Stimulated activated CD4-positive, alpha-beta T cell treated with anti-CD3 and anti-CD28 coated beads, Interleukin-12 subunit alpha, Interleukin-12 subunit beta, amount 100 ng/mL, for 4 hours (primary cell): ENCODE data around the gene NAALAD2.
"Not testable (repeated sequence)": the region's sequence is repeated elsewhere in the genome, so short reads cannot be mapped to it uniquely, and the experiment has no call there.

Source experiments
- DNase-seq: peaks from one replicate; pipeline ENCODE4 v3.0.0-alpha.2; 2020

NAALAD2 gene

GRCh38 chr11:90134478-90135003 lies at the start of gene NAALAD2:
Gene NAALAD2 (plus strand): TSS chr11:90134663. CDS start chr11:90134759, 96 bp downstream.
- no peak for DNase-seq

- not testable (repeated sequence) for DNase-seq
Observed at GRCh38 chr11:90085650-90086049, 48.8 kb upstream of the NAALAD2 start, which contains the start of gene UBTFL1. Gene UBTFL1 (plus strand): TSS chr11:90085950. CDS start chr11:90085950, 0 bp downstream.

- DNase-seq, result not testable (repeated sequence)
Observed at GRCh38 chr11:90088731-90089130, 45.7 kb upstream of the NAALAD2 start.

GRCh38 chr11:90095230-90095924 lies 39.1 kb upstream of the NAALAD2 start:
- not testable (repeated sequence) for DNase-seq

- DNase-seq, result not testable (repeated sequence)
Observed at GRCh38 chr11:90098261-90098660, 36.2 kb upstream of the NAALAD2 start.

GRCh38 chr11:90100431-90100830 lies 34.0 kb upstream of the NAALAD2 start:
- DNase-seq, result no peak

- no peak for DNase-seq
Observed at GRCh38 chr11:90113541-90113940, 20.9 kb upstream of the NAALAD2 start.

GRCh38 chr11:90120191-90120590 lies 14.3 kb upstream of the NAALAD2 start:
- DNase-seq, result no peak

GRCh38 chr11:90124371-90124770 lies 10.1 kb upstream of the NAALAD2 start:
- no peak for DNase-seq

- no peak for DNase-seq
Observed at GRCh38 chr11:90124946-90125345, 9.5 kb upstream of the NAALAD2 start.

GRCh38 chr11:90133560-90134477 lies 644 bp upstream of the NAALAD2 start:
- no peak for DNase-seq

- no peak for DNase-seq
Observed at GRCh38 chr11:90135016-90135415, 553 bp downstream of the NAALAD2 start.

GRCh38 chr11:90148900-90149299 lies 14.4 kb downstream of the NAALAD2 start:
- no peak for DNase-seq

GRCh38 chr11:90166982-90167573 lies 32.6 kb downstream of the NAALAD2 start:
- not testable (repeated sequence) for DNase-seq

- not testable (repeated sequence) for DNase-seq
Observed at GRCh38 chr11:90167704-90168103, 33.2 kb downstream of the NAALAD2 start.

GRCh38 chr11:90168571-90168970 lies 34.1 kb downstream of the NAALAD2 start:
- DNase-seq, result no peak

GRCh38 chr11:90171359-90171758 lies 36.9 kb downstream of the NAALAD2 start:
- DNase-seq, result no peak

GRCh38 chr11:90176069-90176468 lies 41.6 kb downstream of the NAALAD2 start:
- DNase-seq, result no peak

- no peak for DNase-seq
Observed at GRCh38 chr11:90178751-90179150, 44.3 kb downstream of the NAALAD2 start.

GRCh38 chr11:90179923-90180322 lies 45.5 kb downstream of the NAALAD2 start:
- DNase-seq, result no peak

GRCh38 chr11:90187839-90188238 lies 53.4 kb downstream of the NAALAD2 start:
- DNase-seq, result no peak

- no peak for DNase-seq
Observed at GRCh38 chr11:90189011-90189410, 54.5 kb downstream of the NAALAD2 start.
